Measurements from ENCODE around the gene TAOK3. TPM values are rescaled to one million over a fixed set of nuclear protein-coding genes. Genes with fewer than 3 reads are reported as not detected.
A peak's percentile ranks its signal among the peaks of the same experiment; 100 is the strongest.

The TAOK3 gene
- total and polyA plus RNA-seq, 2 of the 4 experiments (the other 2 are of a cell fraction) = 26.3 to 54.5 TPM

DNA sequence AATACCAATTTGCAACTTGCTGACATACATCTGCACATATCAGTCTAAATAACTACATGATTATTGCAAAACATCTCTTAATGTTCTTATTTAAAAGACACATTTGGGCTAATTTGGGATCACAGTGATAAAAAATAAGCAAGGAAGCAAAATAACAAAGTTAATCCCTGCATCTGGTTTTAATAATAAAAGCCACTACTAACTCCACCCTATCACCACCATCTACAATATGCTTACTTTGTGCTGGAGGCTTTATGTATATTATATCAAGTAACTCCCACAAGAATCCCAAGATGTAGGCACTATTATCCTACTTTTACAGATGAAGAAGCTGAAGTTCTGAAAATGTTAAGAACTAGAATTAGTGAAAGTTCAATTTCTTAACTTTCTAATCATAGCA lies 45.7 kb downstream of the TAOK3 start:
- H4K8ac ChIP-seq (ENCODE audit: low read depth in 2 of 2, low read length in 2 of 2) = no peak overlapping the region
- no peak overlapping the region for H3K27ac ChIP-seq (ENCODE audit: insufficient read depth, low read length)
- H3K27me3 ChIP-seq (ENCODE audit: control insufficient read depth, insufficient read depth, low read length) = no peaks in the 10 kb centered on the region
- no peak overlapping the region for H2BK20ac ChIP-seq (ENCODE audit: low read depth, low read length)
- no peaks in the 10 kb centered on the region for H4K20me1 ChIP-seq (ENCODE audit: insufficient read depth, low read length)
- DNase-seq (peak; percentile 37), ATAC-seq (ENCODE audit: low read depth) (no peak)
- no peak overlapping the region for H3K9ac ChIP-seq (ENCODE audit: low read depth, low read length)
- H4K5ac ChIP-seq (ENCODE audit: low read depth, low read length) = no peak overlapping the region
- ChIA-PET POLR2A (ENCODE audit: unreplicated experiment) (no interaction called here), CTCF (no interaction called here)
- peaks cover 10% of the 10 kb centered on the region for H3K4me1 ChIP-seq (ENCODE audit: control insufficient read depth, insufficient read depth, low read length)
- no peak overlapping the region for H2BK120ac ChIP-seq (ENCODE audit: low read depth, low read length)
- no peak overlapping the region for H3K4me3 ChIP-seq (ENCODE audit: insufficient read depth, low read depth, low read length)
- no peaks in the 10 kb centered on the region for H3K9me3 ChIP-seq (ENCODE audit: control insufficient read depth, insufficient read depth, low read length)
- in situ Hi-C loops (cut with MboI; ENCODE audit: low sequenced_read_pairs) = no loop called here
- peak overlapping the region; percentile 24 for H2BK5ac ChIP-seq (ENCODE audit: low read depth, low read length, poor library complexity, severe bottlenecking)
- BruUV-seq (replicated peaks) = no TSS peak
- H3K9me1 ChIP-seq (ENCODE audit: insufficient read depth, low read length) = no peaks in the 10 kb centered on the region; the same call in 1 of the 2 replicates
- H3K56ac ChIP-seq (ENCODE audit: extremely low read depth, insufficient read depth, low read length) = no peak overlapping the region
- H3K4me2 ChIP-seq (ENCODE audit: low read depth, low read length) = no peak overlapping the region
- H4K91ac ChIP-seq (ENCODE audit: insufficient read depth, low read depth, low read length) = no peak overlapping the region
- H3K23ac ChIP-seq (ENCODE audit: low read depth, low read length) = no peak overlapping the region
- no peak overlapping the region for H3K14ac ChIP-seq (replicated peaks; ENCODE audit: low read depth, low read length)
- dilution Hi-C loops (cut with HindIII; ENCODE audit: low sequenced_read_pairs, unreplicated experiment) = no loop called here
- no peak overlapping the region for H2AFZ ChIP-seq (replicated peaks; ENCODE audit: low read length, poor library complexity)
- intact Hi-C loops (cut with micrococcal nuclease) = no loop called here
- no peak overlapping the region for H2BK15ac ChIP-seq (ENCODE audit: low read depth, low read length)
- H3K36me3 ChIP-seq (ENCODE audit: control insufficient read depth, insufficient read depth, low read length) = no peaks in the 10 kb centered on the region
- H3K79me1 ChIP-seq (ENCODE audit: low read depth in 1 of 2, low read length in 2 of 2) = peaks cover 6 to 31% of the 10 kb centered on the region in 2 experiments; a peak in 3 of 4 replicates
- H3K4ac ChIP-seq (ENCODE audit: low read depth, low read length) = no peak overlapping the region
- no peak overlapping the region for H3K18ac ChIP-seq (ENCODE audit: low read depth, low read length)
- no peak overlapping the region for H2AK5ac ChIP-seq (ENCODE audit: low read depth, low read length)
- no peak overlapping the region for H2AK9ac ChIP-seq (replicated peaks; ENCODE audit: low read depth, low read length, poor library complexity)
- TF ChIP-seq CEBPB (IDR thresholded peaks at IDR 0.05; ENCODE audit: low read depth, low read length) = no peak
- no peak for TF ChIP-seq BHLHE40 (IDR thresholded peaks at IDR 0.05; ENCODE audit: low read depth, low read length)
- TF ChIP-seq RFX5 (IDR thresholded peaks at IDR 0.05; ENCODE audit: low read depth, low read length) = no peak
- TF ChIP-seq, protein P1, sequence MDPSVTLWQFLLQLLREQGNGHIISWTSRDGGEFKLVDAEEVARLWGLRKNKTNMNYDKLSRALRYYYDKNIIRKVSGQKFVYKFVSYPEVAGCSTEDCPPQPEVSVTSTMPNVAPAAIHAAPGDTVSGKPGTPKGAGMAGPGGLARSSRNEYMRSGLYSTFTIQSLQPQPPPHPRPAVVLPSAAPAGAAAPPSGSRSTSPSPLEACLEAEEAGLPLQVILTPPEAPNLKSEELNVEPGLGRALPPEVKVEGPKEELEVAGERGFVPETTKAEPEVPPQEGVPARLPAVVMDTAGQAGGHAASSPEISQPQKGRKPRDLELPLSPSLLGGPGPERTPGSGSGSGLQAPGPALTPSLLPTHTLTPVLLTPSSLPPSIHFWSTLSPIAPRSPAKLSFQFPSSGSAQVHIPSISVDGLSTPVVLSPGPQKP (IDR thresholded peaks at IDR 0.05; ENCODE audit: borderline replicate concordance, low read depth, low read length) = no peak
- no peak for TF ChIP-seq MAZ (IDR thresholded peaks at IDR 0.05; ENCODE audit: borderline replicate concordance, low read depth, low read length)
- no peak for TF ChIP-seq MXI1 (IDR thresholded peaks at IDR 0.05; ENCODE audit: borderline replicate concordance, low read depth, low read length)
- no peak for TF ChIP-seq FOS (IDR thresholded peaks at IDR 0.05; ENCODE audit: low read depth, low read length)
- no peak for TF ChIP-seq RAD21 (IDR thresholded peaks at IDR 0.05; ENCODE audit: low read length)
